Amniotic stem cell (primary cell): ENCODE results near the gene DIO3.

ENCODE experiments used
- DNase-seq: peaks from one replicate; lab custom pipeline; 2025; lab: John Stamatoyannopoulos, UW

The DIO3 gene

DNA sequence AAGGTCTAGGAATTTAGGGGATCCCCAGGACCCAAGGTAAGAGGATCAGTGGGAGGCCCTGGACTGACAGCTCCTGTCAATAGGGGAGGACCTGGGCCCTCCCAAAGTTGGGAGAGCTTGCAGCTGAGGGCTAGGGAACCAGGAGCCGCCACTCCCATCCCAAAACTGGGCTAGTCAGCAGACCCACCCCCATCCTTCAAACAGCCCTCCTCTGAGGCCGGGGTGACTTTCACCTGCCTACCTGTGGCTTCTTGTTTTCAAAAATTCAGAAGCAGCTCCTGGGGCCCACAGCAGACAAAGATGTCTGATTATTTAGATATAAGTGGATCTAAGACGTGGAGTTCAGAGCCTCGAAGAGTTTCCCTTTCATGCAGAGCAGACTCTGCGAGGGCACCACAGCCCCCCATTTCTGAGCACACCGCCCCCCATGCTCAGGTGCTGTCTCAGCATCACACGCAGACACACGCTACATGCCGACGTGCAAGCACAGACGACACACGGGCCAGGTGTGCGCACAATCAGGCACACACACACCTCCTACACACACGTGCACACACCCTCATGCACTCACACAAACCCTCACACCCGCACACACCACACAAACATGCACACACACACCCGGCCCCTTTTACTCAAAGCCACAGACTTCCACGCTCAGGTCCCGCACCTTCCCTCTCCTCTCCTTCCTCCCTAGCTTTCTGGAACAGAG lies 21.9 kb downstream of the DIO3 start:
- no peak for DNase-seq

DNA sequence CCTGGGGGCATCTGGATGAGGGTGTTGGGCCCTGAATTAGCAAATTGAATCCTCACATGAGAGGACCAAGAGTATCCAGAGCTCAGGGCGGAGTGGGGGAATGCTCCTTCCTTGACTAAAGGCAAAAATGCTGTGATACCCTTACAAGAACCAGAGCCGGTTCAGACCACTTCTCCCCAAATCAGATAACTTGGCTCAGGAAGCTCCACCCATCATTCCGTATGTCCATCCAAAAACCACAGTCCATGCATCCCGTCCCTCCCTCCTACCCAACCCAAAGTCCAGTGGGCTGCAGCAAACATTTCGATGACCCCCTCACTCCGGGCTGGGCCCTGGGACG lies 22.4 kb downstream of the DIO3 start:
- no peak for DNase-seq

DNA sequence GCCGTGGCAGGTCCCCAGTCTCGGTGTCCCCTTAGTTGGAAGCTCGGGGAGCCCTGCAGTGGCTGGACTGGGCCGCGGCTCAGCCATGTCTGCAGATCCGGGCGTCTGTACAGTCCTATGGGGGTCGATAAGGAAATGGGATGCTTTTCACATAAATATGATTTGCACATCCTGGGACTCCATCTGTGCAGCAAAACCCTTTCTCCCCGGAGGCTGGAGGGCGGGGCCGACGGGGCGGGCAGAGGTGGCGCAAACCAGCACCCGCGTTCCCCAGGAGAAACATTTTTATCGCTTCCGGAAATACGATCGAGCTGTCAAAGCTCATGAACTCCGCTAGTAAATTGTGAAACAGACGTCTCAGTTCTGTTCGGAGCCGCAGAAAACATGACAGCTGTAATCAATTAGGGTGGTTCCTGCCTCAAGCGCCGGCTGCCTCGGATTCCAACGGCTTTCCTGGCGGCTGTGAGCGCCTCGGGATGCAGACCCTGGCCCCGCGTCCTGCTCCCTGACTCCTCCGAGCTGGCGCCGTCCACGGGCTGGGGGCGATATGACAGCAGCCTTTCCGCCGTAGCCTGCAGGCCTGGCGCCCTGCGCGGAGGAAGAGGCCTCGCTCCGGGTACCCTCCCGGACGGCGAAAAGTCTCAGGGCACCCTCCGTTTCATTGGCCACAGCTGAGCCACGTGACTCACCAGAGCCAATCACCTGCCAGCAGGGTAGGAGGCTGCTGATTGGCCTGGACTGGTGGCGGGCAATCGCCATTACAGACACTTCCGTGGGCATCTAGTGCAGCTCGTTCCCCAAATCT lies 23.0 kb downstream of the DIO3 start:
- no peak for DNase-seq

DNA sequence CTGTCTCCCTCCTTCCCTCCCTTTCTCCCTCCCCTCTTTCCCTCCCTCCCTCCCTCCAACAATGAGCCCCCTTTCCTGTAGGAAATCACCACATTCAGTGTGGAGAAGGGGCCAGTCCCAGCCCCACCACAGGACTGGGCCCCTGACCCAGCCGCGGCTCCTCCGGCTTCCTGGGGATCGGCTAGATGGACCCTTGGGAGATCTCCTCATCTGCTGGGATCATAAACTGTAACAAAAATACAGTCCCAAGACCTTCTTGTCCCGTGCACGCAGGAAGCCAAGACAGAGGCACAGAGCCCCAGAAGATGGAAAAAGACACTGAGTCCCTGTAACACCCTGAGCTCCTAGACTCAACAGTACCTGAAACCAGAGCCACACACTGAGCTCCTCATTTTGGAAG lies 23.9 kb downstream of the DIO3 start:
- DNase-seq, result no peak

DNA sequence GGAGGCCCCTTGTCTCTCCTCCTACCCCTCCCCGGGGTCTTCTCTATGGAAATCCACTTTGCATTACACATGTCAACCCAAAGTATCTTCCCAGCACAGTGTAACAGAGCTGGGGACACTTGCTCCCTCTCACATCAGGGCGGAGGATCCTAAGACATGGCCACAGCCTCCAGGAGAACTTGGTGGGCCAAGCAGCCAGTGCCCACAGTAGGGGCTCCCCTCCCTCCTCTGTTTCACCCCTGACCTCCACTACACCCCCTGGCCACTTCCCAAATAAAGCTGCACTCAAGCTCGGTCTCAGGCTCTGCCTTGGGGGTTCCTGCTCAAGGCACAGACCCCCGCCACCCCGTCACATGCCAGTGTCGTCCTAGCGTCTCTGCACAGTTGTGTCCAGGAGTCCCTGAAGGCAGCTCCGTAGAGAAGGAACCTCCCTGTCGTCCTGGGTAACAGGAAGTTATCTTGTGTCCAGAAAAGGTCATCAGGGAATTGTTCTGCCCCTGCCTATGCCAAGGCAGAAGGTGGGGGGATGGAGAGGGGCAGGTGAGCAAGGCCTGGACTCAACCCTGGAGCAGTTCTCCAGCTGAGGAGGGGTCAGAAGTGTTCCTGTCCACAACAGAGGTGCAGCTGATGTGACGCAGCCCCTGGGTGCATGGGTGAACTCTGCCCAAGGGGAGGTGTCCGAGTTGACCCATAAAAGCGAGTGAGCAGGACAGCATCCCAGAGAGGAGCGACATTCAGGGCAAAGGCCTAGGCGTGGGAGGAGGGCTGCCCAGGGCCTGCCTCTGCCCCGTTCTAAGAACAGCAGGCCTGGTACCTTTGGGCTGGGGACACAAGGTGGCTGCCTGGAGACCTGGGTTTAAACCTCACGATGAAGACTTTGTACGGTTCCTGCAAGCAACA lies 25.5 kb downstream of the DIO3 start:
- DNase-seq, result no peak

DNA sequence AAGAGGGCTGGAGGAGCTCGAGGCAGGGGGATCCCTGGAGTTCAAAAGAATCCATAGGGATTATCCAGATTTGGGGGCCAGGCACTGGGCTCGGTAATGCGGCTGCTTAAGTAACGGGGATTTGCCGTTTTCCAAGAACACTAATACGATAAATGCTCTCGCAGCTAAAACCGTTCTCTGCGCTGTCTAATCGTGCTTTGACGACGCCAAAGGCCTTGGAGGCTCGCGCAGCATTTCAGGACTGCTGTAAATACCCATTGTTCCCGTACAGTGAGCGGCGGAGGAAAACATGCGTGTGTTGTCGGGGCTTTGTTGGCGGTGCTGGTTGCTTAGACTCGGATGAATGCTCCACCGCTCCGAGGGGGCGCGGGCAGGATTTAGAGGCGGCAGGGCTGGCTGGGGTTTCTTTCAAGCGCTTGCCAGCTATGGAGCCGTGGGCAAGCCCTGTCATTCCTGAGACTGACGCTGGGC lies 26.2 kb downstream of the DIO3 start:
- no peak for DNase-seq

DNA sequence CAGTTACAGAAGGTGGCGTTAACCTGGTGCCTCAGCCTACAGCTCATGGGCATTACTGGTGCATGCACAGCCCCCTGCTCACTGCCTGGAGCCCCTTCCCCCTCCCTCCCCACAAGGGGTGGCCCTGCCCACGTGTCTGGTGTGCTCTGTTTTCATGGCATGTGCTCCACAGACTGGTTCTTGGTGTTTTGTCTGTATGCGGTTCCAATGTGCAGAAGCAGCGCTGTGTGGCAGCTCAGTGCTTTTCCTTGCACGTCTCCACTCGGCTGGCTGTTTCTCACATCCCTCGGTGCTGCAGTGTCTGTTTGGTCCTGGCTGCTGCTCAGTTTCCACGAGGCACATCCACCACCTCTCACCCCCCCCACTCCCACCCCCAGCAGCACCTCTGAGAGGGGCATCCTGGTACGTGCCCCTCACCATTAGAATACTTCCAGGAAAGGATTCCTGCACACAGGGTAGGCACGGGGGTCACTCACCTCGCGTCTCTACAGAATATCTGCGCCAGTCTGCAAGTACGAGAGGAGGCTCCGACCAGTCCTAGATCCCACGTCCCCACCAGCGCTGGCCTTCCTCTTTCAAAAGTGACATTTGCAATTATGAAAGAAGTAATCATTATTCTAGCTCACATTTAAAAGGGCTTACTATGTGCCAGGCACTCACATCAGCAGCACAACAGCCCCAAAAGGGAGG lies 27.1 kb downstream of the DIO3 start:
- DNase-seq, result no peak

DNA sequence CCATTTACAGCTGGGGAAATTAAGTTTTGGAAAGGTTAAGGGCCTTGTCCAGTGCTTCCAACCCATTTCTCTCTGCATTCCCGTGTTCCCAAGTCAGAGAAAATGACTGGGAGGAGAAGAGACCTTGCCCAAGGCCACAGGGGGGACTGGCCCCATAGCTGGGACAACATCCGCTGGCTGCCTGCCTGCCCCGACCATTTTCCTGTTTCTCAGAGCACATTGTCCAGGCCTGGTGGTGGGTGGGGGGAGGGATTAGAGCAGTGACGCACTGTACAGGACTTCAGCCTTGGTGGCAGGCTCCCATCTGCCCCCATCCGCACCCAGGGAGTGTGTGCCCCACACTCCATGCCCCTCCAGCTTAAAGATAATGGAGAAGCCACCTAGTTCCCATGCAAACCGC lies 27.7 kb downstream of the DIO3 start:
- DNase-seq, result no peak

DNA sequence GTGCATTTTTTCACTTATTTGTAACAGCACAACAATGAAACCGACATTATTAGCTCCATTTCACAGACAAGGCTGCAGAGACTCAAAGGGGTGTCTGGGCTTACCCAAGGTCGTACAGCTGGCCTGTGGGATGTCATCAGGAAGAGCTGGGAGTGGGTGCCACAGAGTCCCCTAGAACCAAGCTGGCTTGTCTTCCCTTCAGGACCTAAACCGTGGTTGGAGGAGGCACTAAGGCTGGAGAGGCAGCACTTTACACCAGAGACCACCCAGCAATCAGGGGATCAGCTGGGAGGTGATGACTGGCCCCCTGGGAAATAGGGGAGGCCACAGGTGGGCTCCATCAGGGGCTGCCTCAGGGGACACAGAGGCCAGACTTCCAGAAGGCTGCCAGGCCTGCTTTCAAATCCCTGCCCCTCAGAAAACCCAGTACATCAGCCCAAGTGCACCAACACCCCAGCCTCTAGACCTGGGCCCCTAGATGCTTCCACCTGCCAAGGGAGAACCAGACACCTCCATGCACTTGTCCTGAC lies 28.3 kb downstream of the DIO3 start:
- DNase-seq, result no peak

DNA sequence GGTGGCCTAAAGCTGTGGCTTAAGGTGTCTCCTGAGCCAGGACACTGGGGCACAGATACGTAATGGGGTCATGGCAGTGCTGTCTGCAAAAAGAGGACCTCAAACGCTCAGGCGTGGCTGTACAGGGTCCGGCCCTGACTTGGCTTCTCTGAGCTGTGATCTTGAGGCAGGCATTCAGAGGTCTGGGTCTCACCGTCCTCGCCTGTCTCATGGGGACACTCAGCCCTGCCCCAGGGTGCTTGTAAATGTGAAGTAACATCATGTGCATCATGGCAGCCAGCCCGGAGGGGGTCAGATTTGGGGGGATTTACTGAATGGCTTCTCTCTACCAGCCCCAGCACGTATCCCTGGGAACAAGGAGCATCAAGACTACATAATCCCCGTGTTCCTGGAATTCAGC lies 28.8 kb downstream of the DIO3 start:
- DNase-seq, result no peak

DNA sequence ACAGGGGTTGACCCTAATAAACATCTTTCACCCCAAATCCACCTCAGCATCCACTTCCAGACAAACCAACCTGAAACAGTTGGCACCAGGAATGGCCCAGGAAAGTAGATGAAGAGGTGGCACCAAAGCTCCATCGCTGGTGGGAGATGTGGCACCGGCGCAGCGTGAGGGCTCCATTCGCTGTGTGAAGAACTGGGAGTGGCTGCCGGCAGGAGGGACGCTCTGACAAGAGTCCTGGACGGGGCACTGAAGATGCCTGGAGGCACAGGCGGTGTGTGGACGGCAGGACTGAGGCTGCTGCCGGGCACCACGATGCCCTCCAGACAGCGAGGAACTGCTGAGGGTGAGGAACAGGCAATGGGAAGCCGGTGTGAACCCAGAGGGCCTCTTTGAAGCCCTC lies 29.3 kb downstream of the DIO3 start:
- no peak for DNase-seq

DNA sequence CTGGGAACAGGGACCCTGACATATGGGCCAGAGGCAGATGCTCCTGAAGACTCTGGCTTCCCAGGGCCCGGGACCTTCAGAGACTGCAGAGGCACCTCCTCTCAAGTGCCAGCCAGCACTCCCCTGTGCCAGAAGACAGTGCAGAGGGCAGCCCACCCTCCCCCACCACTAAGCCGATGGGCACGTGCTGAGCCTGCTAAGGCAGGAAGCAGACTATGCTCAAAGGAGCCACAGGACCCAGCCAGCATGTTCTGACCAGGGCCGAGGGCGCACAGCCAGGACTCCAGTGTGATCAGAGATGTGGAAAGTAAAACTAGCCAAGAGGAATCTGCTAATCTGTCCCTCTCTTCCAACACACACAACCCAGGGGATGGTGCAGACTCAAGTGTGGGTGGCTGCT lies 29.8 kb downstream of the DIO3 start:
- no peak for DNase-seq

DNA sequence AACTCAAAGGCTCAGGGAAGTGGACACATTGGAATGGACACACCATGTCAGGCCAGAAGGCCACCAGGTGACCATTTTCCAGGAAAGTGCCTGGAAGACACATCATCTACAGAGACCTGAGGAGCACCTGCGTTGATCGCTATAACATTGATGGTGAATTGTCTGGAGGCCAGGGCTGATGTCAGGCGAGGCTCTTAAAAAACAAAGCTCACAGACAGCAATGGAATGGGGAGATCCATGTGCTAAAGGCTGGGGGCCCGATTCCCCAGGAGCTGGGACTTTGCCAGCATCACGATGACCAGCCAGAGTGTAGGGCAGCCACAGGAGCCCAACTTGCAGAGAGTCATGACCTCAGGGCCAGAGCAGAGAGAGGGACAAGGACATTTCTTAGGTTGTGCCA lies 30.3 kb downstream of the DIO3 start:
- no peak for DNase-seq

DNA sequence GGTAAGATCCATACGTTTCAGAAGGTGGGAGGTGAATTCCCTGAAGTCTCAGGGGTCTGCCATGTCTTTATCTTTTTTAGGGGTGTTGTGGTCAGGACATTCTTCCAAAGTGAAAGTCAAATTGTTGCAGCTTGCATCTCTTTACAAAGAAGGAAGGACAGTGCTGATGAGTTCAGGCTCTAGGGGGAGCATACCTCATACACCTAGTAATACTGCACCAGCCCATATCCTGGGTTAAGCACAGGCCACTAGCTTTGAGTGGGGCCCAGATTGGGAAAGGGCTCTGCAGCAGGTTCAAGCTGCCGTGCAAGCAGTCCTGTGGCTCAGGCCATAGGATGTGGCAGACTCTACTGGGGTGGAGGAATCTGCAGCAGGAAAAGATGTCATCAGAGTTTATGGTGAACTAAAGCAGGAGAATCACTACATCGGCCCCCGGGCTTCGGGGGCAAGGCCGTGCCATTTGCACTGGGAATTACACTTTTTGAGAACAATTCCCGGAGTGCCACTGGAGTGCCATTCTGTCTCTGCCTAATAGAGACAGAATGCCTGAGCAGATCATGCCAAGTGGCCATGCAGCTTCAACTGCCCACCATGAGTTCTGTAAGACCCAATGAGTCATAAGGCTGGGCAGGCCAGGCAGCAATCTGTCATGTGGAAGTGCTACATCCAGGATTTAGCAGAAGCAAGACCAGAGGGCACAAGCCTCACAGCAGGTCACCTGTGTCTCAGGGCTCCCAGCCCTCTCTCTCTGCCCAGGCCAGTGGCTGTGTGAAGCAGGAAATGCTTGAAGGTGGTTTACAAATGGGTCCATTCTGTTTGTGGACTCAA lies 32.3 kb downstream of the DIO3 start:
- no peak for DNase-seq

DNA sequence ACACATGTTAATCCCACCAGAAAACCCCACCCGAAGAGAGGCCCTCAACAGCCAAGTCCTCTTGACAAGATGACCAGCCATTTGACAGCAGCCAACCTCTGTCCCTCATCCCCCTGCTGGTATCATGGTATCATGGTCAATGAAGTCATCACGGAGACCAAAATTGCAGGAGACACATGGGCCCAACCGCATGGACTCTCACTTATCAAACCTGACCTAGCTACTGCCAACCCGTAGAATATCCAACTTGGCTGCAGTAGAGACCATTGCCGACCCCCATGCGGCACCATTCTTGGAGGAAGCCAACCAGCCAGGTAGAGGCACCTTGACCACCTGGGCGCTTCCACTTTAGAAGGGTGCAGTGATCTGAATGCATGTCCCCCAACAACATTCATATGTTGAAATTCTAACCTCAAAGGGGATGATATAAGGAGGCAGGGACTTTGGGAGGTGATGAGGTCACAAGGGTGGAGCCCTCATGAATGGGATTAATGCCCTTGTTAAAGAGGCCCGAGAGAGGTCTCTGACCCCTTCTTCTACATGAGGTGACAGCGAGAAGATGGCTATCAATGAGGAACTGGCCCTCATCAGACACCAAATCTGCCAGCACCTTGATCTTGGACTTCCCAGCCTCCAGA lies 33.3 kb downstream of the DIO3 start:
- no peak for DNase-seq

DNA sequence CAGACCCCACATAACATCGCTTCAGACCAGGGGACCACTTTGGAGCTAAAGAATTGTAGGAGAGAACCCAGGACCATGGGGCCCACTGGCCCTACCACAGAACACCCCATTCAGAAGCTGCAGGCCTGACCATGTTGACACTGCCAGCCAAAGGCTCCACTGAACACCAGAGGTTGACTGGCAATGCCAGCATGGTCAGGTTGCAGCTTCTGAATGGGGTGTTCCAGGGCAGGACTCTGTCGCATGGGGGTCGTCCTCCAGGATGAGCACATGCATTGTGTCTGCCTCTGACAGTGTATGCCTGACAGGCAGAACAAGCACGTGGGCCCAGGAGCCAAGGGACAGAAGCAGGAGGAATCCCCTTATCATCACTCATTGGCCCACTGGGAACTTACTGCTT lies 34.1 kb downstream of the DIO3 start:
- no peak for DNase-seq

DNA sequence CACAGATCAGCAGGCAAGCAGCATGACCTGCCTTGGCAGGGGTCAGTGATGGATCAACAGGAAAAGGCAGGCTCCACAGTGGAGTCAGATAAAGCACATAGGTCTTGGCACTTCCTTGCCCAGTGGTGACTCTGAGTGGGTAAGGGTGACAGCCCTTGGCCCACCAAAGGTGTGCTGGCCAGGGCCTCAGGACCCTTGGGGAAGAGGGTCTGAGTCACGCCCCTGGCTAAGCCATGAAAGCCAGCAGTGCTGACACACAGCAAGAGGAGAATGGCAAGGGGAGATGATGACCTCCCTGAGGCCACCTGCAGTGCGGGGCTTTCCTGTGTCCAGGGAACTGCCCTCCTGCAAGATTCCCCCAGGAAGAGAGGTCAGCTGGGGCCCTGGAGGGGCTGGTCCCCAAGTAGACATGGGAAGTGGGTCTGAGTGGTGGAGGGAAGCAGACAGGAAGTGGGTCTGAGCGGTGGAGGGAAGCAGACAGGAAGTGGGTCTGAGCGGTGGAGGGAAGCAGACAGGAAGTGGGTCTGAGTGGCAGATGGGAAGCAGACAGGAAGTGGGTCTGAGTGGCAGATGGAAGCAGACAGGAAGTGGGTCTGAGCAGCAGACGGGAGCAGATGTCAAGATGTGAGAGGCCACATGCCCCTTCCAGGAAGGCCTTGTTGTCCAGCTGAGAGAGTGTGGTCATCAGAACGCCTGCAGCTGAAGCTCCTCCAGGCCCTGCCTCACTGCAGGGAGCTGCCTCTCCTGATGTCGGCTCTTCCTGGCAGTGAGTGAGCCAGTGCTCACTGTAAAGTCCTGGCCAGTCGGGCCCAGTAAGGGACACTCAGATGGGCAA lies 34.8 kb downstream of the DIO3 start:
- DNase-seq, result no peak

DNA sequence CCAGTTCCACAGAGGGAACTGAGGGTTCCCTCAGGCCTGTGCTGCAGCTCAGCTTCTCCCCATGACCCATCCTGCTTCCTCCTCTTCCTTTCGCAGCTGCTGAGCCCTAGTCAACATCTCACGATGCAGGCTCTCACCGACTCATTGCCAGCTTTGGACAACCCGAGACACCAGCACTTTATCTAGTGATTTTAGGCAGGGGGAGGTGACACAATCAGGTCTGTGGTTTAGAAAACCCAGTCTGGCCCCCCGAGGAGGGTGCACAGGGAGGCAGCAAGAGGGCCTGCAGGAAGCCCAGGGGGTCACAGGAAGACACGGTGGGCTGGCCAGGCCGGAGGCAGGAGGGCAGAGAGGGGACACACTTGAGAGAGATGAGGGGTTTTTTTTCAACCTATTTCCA lies 35.4 kb downstream of the DIO3 start:
- no peak for DNase-seq

DNA sequence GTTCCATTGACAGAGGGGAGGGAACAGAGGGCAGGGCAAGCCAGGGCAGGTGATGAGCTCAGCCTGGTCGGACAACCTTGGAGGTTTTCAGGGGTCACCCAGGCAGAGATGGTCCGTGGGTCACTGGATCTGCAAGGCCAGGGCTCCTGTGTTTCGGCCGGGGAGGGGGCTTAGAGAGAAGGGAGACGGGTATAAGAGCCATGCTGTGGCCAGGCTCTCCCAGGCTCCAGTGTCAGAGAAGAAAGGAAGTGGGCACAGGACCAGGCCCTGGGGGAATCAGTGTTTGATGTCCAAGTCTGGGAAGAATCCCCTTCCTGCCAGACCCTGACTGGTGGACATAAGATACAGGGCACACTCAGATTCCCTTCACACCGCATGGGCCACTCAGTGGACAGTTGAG lies 36.9 kb downstream of the DIO3 start:
- no peak for DNase-seq
